HL-60 (cell line): ENCODE results near the gene ELOF1.

ENCODE experiments used
- POLR2AphosphoS5 ChIP-seq: IDR thresholded peaks from 2 replicates; pipeline ENCODE4 v1.6.1; 2012; ENCODE audit warnings: low read depth
- SPI1 ChIP-seq: IDR thresholded peaks from 2 replicates; pipeline ENCODE4 v1.6.1; 2012; ENCODE audit warnings: low read depth, mild to moderate bottlenecking, borderline replicate concordance
- TF ChIP-seq, protein P1 (sequence below): IDR thresholded peaks from one replicate; pipeline ENCODE4 v1.5.1; 2011; ENCODE audit warnings: low read length, control low read depth, inconsistent platforms; ENCODE audit not compliant: insufficient read depth
- TF ChIP-seq, protein P2 (sequence below): IDR thresholded peaks from 2 replicates; pipeline ENCODE4 v1.6.1; 2012; ENCODE audit warnings: low read depth; ENCODE audit not compliant: insufficient replicate concordance

DNA sequence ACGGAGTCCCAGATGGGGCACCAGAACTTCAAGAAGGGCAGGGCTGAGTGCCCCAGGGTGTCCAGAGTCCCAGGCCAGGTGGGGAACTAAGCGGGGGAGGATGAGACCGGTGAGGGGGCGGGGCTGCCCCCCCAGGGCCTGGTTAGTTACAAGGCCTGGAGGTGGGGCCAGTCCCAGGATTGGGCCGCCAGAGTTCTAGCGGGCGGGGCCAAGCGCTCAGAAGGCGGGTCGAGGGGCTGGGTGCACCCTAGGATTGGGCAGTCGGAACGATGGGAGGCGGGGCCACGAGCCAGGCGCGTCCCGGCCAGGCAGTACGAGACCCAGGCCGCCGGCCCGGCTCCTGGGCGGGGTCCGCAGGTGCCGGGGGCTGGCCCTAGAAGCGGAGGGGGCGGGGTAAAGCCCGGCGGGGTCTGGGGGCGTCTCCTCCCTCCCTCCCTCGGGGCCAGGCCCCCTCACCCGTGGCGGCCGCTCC, 54.0 kb downstream of the ELOF1 start:
- TF ChIP-seq POLR2AphosphoS5 = no peak
- TF ChIP-seq, protein P1, sequence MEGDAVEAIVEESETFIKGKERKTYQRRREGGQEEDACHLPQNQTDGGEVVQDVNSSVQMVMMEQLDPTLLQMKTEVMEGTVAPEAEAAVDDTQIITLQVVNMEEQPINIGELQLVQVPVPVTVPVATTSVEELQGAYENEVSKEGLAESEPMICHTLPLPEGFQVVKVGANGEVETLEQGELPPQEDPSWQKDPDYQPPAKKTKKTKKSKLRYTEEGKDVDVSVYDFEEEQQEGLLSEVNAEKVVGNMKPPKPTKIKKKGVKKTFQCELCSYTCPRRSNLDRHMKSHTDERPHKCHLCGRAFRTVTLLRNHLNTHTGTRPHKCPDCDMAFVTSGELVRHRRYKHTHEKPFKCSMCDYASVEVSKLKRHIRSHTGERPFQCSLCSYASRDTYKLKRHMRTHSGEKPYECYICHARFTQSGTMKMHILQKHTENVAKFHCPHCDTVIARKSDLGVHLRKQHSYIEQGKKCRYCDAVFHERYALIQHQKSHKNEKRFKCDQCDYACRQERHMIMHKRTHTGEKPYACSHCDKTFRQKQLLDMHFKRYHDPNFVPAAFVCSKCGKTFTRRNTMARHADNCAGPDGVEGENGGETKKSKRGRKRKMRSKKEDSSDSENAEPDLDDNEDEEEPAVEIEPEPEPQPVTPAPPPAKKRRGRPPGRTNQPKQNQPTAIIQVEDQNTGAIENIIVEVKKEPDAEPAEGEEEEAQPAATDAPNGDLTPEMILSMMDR = no peak
- TF ChIP-seq SPI1 = no peak
- TF ChIP-seq, protein P2, sequence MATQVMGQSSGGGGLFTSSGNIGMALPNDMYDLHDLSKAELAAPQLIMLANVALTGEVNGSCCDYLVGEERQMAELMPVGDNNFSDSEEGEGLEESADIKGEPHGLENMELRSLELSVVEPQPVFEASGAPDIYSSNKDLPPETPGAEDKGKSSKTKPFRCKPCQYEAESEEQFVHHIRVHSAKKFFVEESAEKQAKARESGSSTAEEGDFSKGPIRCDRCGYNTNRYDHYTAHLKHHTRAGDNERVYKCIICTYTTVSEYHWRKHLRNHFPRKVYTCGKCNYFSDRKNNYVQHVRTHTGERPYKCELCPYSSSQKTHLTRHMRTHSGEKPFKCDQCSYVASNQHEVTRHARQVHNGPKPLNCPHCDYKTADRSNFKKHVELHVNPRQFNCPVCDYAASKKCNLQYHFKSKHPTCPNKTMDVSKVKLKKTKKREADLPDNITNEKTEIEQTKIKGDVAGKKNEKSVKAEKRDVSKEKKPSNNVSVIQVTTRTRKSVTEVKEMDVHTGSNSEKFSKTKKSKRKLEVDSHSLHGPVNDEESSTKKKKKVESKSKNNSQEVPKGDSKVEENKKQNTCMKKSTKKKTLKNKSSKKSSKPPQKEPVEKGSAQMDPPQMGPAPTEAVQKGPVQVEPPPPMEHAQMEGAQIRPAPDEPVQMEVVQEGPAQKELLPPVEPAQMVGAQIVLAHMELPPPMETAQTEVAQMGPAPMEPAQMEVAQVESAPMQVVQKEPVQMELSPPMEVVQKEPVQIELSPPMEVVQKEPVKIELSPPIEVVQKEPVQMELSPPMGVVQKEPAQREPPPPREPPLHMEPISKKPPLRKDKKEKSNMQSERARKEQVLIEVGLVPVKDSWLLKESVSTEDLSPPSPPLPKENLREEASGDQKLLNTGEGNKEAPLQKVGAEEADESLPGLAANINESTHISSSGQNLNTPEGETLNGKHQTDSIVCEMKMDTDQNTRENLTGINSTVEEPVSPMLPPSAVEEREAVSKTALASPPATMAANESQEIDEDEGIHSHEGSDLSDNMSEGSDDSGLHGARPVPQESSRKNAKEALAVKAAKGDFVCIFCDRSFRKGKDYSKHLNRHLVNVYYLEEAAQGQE = no peak
